HG03521 (cell line): ENCODE data around the gene AGL.
"Not testable (repeated sequence)": the region's sequence is repeated elsewhere in the genome, so short reads cannot be mapped to it uniquely, and the experiment has no call there.

Experiments used
- ATAC-seq: cut with Tn5 transposase; IDR thresholded peaks from one replicate; pipeline ENCODE4 v1.9.1; 2021; ENCODE audit warnings: mild to moderate bottlenecking, moderate library complexity; ENCODE audit not compliant: unreplicated experiment

The AGL gene

DNA sequence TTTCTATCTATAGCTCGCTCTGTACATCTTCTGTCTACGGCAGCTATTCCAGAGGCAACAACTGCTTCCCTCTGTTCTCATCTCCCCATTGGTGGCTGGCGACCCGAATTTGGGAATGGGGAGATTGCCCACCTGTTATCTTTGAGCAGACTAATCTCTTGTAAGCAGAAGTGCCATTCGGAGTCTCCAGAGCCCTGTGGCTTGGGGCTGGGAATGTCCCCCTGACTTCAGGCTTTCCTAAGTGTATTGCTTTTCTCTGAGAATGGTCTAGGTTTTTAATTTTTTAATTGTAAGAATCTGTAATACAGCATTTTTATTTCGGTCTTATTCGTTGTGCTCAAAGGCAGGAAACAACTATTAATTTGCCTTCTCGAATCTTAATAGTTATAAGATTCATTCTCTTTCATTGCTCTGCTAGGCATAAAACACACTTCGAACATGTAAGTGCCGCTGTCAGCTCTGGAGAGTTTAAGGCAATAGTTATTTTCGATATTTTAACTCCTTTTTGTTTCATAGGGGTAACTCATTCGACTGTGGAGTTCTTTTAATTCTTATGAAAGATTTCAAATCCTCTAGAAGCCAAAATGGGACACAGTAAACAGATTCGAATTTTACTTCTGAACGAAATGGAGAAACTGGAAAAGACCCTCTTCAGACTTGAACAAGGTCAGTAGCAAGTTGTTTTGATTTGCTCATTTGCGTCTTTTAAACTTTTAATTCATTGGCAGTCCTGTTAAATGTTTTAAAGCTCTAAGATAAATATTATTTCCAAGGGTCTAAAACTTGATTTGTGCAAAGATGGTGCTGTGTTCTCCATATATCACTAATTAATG lies 514 bp downstream of the AGL start:
- no peak for ATAC-seq

DNA sequence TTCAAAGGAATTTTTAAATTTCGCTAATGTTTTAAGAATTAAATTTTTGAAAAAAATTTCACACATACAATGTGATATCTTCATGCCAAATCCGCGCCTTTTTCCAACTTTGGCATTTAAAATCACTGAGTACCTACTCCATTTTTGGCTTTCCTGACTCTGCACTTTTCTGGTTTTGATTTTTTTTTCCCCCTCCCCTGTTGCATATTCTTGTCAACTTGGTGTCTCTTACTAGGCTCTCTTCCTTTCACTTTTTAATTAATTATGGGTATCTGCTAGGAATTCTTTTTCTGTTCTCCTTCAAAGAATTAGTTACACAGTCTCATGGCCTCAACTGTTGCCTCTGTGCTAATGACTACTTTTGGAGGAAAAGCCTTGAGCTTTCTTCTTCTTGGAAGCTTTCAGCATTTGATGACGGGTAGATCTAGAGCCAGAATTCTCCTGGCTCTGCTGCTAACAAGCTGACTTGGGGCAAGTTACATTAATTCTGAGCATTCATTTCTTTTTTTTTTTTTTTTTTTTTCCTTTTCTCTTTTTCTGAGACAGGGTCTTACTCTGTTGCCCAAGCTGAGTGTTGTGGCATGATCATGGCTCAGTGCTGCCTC lies 1.8 kb downstream of the AGL start:
- ATAC-seq: no peak

DNA sequence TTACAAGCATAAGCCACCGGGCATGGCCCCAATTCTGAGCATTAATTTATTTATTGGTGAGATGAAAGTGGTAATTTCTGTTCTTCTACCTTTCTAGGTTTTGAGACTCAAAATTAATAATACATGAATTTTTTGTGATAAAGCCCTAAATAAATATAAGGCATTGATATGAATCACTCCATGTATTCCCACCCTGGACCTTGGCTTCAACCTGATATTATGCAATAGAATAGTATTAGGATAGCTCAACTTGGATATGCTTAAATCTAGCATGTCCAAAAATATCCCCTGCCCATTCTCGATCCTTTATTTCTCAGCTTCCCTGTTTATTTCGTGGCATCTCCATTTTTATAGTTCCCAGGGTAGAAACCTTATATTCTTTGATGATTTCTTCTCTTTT lies 2.5 kb downstream of the AGL start:
- no peak for ATAC-seq

DNA sequence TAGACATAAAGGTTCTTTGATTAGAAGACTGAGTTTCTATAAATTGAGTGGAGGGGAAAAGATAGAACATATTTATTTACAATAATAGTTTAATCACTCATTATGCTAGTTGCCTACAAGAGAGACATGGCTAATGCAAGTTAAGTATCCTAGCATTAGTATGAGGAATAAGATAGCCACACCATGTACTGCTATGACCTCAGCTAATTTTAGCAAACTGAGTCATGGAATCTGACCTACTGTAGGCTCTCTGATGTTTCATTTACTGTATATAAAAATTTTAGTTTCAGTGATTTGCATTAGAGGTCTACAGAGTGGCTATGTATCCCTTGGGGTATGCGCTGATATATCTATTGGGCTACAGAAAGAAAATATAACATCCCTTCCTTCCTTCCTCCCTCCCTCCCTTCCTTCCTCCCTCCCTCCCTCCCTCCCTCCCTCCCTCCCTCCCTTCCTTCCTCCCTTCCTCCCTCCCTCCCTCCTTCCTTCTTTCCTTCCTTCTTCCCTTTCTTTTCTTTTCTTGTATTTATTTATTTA lies 5.8 kb downstream of the AGL start:
- ATAC-seq: no peak

DNA sequence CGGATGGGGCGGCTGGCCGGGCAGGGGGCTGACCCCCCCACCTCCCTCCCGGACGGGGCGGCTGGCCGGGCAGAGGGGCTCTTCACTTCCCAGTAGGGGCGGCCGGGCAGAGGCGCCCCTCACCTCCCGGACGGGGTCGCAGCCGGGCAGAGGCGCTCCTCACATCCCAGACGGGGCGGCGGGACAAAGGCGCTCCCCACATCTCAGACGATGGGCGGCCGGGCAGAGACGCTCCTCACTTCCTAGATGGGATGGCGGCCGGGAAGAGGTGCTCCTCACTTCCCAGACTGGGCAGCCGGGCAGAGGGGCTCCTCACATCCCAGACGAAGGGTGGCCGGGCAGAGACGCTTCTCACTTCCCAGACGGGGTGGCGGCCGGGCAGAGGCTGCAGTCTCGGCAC lies 6.9 kb downstream of the AGL start:
- ATAC-seq: not testable (repeated sequence)

DNA sequence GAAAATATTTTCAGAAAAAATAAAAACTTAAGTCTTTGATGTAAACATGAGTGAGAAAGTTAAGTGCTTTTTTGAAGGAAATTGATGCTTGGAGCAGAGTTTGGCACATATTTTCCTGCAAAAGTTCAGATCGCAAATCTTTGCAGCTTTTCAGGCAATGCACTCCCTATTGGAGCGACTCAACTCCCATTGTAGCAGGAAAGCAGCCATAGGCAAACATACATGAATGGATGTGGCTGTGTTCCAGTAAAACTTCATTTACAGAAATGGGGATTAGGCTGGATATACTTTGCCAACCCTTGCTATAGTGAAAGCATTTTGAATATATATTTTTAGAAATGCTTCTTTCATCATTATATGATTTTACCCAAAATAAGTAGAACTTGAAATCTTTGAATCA lies 8.1 kb downstream of the AGL start:
- ATAC-seq: no peak

DNA sequence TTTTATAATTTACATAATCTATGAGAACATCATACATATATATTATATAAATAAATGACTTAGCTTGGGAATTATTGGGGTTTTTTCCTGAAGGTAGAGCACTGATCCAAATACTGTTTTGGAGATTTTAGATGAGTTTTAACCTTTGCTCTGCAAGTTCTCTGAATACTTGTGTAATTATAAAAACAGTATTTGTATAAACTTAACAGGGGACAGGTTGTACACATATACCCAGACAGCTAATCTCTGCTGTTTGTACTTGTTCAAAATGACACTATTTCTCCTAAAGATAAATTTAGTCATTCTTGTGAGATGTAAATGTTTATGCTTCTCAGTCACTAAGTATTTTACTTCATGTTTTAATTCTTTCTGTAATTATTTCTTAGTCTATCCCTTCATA lies 8.7 kb downstream of the AGL start:
- ATAC-seq: no peak

DNA sequence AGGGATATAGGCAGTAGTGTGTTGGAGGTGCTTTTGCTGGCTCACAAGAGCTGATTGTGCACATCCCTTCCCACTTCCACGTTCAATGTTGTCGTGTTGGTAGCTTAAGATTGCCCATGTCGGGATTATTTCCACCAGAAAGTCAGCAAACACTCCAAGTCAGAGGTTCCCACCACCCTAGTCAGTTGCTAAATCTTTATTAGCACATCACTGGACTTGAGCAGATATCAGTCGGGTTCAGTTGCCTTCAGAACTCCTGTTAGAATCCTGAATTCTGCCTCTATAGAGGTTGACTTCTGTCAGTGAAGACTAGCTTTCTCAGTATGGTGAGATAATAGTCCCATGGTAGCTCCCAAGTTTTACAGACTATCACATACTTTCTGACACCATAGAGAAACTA lies 10.5 kb downstream of the AGL start:
- ATAC-seq: no peak

DNA sequence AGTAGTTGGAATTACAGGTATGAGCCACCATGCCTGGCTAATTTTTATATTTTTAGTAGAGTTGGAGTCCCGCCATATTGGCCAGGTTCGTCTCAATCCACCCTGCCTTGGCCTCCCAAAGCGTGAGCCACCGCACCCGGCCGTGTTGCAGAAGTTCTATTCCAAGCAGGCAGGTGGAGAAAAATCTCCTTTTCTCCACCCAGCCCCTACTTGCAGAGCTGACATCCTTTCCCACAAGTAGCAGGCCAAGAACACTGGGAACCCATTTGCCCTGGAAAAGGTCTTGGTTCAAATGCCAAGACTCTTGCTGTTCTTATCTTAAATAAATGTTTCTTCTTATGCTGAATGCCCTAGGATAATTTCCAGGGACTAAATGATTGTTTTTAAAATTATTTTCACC lies 17.5 kb downstream of the AGL start:
- no peak for ATAC-seq

DNA sequence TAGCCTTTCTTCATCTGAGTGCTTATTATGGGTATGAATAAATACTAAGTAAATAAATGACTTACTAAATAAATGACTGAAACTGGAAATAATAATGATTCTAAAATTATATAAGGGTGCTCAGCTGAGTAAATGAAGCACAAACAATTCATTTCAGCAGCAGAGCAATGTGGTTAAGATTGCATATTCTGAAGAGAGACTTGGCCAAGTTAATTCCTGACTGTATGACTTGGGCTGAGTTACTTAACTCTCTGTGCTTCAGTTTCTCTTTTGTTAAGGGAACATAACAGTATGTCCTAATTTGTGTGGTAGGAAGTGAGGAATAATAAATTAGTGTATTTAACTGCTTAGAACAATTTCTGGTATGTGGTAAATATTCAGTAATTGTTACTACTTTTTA lies 19.1 kb downstream of the AGL start:
- no peak for ATAC-seq

DNA sequence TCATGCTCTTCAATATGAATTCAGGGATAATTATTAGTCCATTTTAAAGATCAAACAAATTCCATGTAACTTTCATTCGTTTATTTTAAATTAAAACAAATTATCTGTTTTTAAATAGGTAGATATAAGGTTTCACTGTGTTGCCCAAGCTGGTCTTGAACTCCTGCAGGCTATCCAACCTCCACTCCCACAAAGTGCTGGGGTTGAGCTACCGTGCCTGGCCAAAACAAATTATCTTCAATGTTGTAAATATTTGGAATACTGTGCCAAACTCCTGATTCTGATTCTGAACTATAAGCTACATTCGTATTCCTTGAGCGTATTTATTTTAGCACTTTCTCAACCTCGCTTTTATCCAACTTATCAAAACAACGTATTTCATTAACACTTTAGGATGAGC lies 19.6 kb downstream of the AGL start:
- no peak for ATAC-seq

DNA sequence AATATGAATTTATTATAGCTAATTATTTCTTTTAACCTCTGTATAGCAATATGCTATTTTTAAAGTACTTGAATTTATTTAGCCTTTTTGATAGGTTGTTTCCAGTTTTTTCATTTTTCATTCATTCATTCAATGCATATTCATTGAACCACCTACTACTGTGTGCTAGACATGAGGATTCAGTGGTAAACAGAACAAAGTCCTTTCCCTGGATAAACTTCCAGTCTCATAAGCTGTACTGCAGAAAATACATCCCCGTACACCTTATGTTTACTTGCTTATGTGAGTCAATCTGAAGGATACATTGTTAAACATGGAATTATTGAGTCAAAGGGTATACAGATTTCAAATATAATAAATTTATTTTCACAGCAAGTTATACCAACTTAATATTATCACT lies 21.9 kb downstream of the AGL start:
- ATAC-seq: no peak

DNA sequence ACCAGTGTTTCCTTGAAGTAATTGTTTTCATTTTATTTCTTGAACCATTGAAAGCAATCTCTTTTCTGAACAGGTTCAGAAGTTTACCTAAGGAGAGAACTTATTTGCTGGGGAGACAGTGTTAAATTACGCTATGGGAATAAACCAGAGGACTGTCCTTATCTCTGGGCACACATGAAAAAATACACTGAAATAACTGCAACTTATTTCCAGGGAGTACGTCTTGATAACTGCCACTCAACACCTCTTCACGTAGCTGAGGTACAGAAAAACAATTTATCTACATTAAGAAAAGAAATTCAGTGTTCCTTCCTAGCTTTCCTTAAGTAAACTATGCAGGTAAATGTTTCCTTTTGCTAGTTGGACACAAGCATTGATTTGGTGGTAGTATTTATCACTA lies 27.4 kb downstream of the AGL start:
- no peak for ATAC-seq

DNA sequence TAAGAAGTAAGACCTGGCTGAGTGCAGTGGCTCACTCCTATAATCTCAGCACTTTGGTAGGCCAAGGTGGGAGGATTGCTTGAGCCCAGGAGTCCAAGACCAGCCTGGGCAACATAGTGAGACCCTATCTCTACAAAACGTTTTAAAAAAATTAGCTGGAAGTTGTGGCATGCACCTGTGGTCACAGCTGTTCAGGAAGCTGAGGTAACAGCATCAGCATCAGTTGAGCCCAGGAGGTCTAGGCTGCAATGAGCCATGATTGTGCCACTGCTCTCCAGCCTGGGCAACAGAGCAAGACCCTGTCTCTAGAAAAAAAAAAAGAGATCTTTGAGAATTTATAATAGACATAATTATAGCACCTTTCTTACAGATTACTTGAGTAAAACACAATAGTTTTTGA lies 36.0 kb downstream of the AGL start:
- ATAC-seq: no peak

DNA sequence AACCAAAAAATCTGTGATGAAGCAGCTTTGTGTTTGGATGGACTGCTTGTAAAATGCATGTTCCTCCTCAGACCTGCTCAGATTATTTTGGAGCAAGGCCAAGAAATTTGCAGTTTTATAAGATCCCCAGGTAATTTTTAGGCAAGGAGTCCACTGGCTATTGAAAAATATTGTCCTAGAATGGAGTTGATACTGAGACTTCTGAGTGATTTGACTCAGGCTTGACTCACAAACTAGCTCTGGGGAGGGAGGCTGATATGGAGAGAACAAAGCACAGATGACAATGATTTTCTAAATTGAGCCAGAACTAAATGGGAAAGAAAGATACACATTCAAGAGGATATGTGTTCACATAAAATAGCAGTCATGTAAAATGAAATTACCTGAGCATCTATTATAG lies 36.7 kb downstream of the AGL start:
- no peak for ATAC-seq

DNA sequence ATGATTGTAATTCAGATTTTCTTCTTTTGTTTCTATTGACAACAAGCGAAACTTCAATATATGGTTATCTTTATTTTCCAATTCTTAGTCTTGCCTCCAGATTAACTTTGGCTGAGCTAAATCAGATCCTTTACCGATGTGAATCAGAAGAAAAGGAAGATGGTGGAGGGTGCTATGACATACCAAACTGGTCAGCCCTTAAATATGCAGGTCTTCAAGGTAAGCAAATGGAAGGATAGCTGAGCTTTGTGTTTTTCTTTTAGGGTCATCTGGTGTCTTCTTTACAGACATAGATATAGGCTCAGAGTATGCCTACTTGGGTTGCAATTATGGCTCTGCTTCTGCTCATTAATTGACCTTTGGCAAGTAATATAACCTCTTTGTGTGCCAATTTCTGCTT lies 37.7 kb downstream of the AGL start:
- ATAC-seq: no peak

DNA sequence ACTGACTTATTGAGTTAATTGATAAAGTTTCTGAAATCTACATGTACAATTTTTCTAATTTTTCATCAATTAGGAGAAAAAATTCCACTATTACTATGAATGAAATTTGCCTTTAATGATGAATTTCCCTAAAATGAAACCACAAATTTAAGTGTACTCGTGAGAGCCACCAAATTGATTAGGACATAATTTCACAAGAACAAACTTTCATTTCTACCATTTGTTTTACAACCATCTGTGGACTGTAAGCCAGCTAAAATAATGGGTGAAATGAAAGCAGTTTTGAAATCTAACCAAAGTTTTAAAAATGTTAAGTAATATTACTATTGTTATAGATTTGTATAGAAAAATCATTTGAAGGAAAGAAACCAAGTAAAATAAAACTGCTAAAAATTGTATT lies 41.8 kb downstream of the AGL start:
- no peak for ATAC-seq

DNA sequence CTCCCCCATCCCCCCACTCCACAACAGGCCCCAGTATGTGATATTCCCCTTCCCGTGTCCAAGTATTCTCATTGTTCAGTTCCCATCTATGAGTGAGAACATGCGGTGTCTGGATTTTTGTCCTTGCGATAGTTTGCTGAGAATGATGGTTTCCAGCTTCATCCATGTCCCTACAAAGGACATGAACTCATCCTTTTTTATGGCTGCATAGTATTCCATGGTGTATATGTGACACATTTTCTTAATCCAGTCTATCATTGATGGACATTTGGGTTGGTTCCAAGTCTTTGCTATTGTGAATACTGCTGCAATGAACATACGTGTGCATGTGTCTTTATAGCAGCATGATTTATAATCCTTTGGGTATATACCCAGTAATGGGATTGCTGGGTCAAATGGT lies 53.1 kb downstream of the AGL start:
- ATAC-seq: not testable (repeated sequence)

DNA sequence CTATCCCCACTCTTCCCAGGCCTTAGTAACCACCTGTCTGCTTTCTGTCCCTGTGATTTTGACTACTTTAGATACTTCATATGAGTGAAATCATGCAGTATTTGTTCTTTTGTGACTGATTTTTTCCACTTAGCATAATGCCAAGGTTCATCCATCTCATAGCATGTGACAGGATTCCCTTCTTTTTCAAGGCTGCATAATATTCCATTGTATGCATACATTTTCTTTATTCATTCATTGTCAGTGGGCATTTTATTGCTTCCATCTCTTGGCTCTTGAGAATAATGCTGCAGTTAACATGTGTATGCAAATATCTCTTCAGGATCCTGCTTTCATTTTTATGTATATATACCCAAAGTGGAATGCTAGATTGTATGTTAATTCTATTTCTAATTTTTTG lies 56.4 kb downstream of the AGL start:
- ATAC-seq: no peak

DNA sequence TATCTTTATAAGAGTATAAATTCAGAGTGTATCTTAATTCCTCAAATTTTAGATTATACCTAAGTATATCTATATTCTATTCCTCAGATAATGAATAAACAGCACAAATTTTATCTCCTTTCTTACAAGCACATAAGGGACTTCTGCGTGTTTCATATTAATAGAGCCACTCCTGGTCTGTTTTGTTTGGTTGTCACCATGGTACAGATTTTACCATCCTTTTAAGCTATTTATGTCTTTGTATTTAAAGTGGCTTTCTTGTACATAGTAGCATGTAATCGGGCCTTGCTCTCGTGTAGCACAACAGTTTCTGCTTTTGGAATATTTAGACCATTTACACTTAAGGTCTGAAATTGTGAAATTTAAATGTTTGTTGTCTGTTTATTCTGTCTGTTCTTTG lies 67.1 kb downstream of the AGL start:
- no peak for ATAC-seq

DNA sequence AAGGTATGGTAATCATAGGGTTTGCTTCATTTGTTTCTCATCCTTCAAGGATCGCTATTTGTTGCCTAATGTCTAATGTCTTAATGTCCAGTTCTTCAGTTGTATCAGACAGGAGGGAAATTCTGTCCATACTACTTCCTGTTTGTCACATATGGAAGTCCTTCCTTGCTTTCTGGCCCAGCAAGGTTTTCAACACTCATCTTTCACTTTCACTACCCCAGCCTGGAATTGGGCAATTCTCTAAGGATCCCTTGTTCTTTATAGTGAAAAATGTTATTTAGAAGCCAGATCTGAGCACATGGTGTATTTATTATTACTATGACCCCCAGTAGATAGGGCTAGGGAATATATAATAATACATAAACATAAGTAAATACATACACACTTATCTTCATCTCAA lies 69.1 kb downstream of the AGL start:
- ATAC-seq: no peak

DNA sequence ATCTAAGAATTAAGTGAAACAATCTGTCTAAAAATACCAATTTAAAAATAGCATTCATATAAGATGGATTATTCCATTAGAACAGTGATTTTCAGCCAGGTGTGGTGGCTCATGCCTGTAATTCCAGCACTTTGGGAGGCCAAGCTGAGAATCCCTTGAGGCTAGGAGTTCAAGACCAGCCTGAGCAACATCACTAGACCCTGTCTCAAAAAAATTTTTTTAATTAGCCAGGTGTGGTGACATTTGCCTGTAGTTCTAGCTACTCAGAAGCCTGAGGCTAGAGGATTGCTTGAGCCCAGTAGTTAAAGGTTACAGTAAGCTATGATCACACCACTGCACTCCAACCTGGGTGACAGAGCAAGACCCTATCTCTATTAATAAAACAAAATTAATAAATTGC lies 84.6 kb downstream of the AGL start:
- no peak for ATAC-seq

DNA sequence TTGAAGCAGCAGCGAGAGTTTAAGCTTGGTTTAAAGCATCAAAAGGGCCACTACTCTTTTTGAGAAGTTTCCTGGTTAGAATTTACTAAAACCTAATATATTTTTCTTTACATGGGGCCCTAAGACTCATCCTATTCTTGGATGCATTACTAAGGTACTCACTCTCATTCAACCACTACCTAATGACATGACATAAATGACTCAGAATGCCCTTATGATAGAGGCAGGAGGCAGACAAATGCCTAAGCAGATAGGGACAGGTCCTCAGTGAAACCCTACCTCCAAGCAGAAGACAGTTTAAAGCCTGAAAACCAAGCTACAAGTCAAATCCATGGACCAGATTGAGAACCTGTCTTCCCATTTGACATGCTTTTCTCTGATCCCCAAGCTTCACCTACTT lies 85.4 kb downstream of the AGL start:
- no peak for ATAC-seq
